ENCODE results near the gene CUL1. TPM values are rescaled to one million over a fixed set of nuclear protein-coding genes. Genes with fewer than 3 reads are reported as not detected.

Gene CUL1
- total and polyA plus RNA-seq, 4 donors, result 22.9 to 56.5 (median 32.8) TPM

GRCh38 chr7:148704970-148705369 is 6.3 kb downstream of the CUL1 start:
- DNase-seq, result no peak
- no peak overlapping the region for H3K27ac ChIP-seq (ENCODE audit: low read depth in 1 of 2, low read length in 1 of 2)
- no peaks in the 10 kb centered on the region for H3K9me3 ChIP-seq (ENCODE audit: control insufficient read depth in 4 of 4, insufficient read depth in 3 of 4, low read length in 3 of 4)
- no peak overlapping the region for H3K4me3 ChIP-seq
- no peaks in the 10 kb centered on the region for H3K27me3 ChIP-seq (ENCODE audit: control insufficient read depth in 3 of 3, insufficient read depth in 3 of 3, low read length in 2 of 3)
- TF ChIP-seq, protein P1, sequence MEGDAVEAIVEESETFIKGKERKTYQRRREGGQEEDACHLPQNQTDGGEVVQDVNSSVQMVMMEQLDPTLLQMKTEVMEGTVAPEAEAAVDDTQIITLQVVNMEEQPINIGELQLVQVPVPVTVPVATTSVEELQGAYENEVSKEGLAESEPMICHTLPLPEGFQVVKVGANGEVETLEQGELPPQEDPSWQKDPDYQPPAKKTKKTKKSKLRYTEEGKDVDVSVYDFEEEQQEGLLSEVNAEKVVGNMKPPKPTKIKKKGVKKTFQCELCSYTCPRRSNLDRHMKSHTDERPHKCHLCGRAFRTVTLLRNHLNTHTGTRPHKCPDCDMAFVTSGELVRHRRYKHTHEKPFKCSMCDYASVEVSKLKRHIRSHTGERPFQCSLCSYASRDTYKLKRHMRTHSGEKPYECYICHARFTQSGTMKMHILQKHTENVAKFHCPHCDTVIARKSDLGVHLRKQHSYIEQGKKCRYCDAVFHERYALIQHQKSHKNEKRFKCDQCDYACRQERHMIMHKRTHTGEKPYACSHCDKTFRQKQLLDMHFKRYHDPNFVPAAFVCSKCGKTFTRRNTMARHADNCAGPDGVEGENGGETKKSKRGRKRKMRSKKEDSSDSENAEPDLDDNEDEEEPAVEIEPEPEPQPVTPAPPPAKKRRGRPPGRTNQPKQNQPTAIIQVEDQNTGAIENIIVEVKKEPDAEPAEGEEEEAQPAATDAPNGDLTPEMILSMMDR (IDR thresholded peaks at IDR 0.05; ENCODE audit: control extremely low read depth, extremely low read depth), result no peak
- peaks cover 16 to 51% (median 22%) of the 10 kb centered on the region in 5 donors for H3K4me1 ChIP-seq (ENCODE audit: control insufficient read depth in 5 of 5, insufficient read depth in 5 of 5, low read length in 5 of 5)
- 46 to 63% methylated on average over 3 of the region's 3 CpGs for WGBS, 2 donors
- H3K36me3 ChIP-seq (ENCODE audit: control insufficient read depth in 4 of 4, insufficient read depth in 4 of 4, low read length in 4 of 4), result no peaks in the 10 kb centered on the region
- no peak for ATAC-seq (ENCODE audit: insufficient read depth, low FRiP score)
- no peak overlapping the region for H3K9ac ChIP-seq (ENCODE audit: insufficient read depth in 1 of 2, low read length in 2 of 2)

GRCh38 chr7:148706368-148706767 is 7.7 kb downstream of the CUL1 start:
- H3K36me3 ChIP-seq (ENCODE audit: control insufficient read depth in 4 of 4, insufficient read depth in 4 of 4, low read length in 4 of 4), result no peaks in the 10 kb centered on the region
- DNase-seq, result no peak
- no peak overlapping the region for H3K9ac ChIP-seq (ENCODE audit: insufficient read depth in 1 of 2, low read length in 2 of 2)
- H3K27ac ChIP-seq (ENCODE audit: low read depth in 1 of 2, low read length in 1 of 2), result no peak overlapping the region
- no peaks in the 10 kb centered on the region for H3K27me3 ChIP-seq (ENCODE audit: control insufficient read depth in 3 of 3, insufficient read depth in 3 of 3, low read length in 2 of 3)
- TF ChIP-seq, protein P1 (IDR thresholded peaks at IDR 0.05; ENCODE audit: control extremely low read depth, extremely low read depth), result no peak
- 75 to 92% methylated on average over 5 of the region's 5 CpGs for WGBS, 2 donors
- no peak for ATAC-seq (ENCODE audit: insufficient read depth, low FRiP score)
- H3K4me1 ChIP-seq (ENCODE audit: control insufficient read depth in 5 of 5, insufficient read depth in 5 of 5, low read length in 5 of 5), result peaks cover 13 to 41% (median 18%) of the 10 kb centered on the region in 5 donors
- no peaks in the 10 kb centered on the region for H3K9me3 ChIP-seq (ENCODE audit: control insufficient read depth in 4 of 4, insufficient read depth in 3 of 4, low read length in 3 of 4)
- H3K4me3 ChIP-seq, result no peak overlapping the region

DNA sequence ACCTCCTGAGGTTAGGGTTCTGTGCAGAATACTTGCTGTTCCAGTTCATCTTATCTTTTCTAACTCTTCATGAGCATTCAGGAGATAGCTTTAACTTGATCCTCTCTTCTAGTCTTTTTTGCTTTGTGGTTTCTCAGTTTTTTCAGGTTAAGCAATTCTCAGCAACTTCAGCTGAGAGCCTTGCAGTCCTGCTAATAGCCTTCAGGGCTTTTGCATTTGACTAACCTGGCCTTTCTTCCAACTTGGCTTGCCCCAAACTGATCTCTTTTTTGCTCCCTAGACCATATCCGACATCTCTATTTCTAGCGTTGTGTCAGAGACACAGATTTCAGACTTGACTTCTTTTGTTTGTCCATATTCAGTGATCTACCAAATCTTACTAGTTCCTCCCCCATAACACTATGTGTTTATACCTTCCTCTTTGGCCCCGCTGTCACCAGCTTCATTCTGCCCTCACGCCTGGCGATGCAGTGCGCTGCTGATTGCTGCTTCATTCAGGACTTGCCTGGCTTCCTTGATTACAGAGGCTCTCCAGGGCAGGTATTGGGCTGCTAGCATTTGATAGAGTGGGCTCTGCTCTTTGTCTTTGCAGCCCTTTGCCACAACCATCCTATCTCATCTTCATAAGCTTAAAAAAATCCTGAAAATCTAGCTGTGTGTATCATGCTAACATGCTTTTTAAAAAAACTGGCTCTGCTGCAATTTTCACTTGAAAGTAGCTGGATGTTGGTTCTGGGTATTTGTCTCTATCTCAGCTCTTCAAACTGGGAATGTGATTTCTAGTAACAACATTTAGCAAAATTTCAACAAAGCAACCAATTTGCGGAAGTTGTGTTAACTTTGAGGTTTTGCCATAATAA is 9.6 kb downstream of the CUL1 start:
- H3K36me3 ChIP-seq (ENCODE audit: control insufficient read depth in 4 of 4, insufficient read depth in 4 of 4, low read length in 4 of 4), result no peaks in the 10 kb centered on the region
- H3K9ac ChIP-seq (ENCODE audit: insufficient read depth in 1 of 2, low read length in 2 of 2), result no peak overlapping the region
- no peaks in the 10 kb centered on the region for H3K9me3 ChIP-seq (ENCODE audit: control insufficient read depth in 4 of 4, insufficient read depth in 3 of 4, low read length in 3 of 4)
- no peak overlapping the region for H3K4me3 ChIP-seq
- TF ChIP-seq, protein P1 (IDR thresholded peaks at IDR 0.05; ENCODE audit: control extremely low read depth, extremely low read depth), result no peak
- peaks cover 3 to 29% (median 15%) of the 10 kb centered on the region in 5 donors for H3K4me1 ChIP-seq (ENCODE audit: control insufficient read depth in 5 of 5, insufficient read depth in 5 of 5, low read length in 5 of 5)
- ATAC-seq (ENCODE audit: insufficient read depth, low FRiP score), result no peak
- DNase-seq, result no peak
- WGBS, 2 donors, result 37 to 68% methylated on average over 7 of the region's 7 CpGs
- H3K27ac ChIP-seq (ENCODE audit: low read depth in 1 of 2, low read length in 1 of 2), result no peak overlapping the region
- no peaks in the 10 kb centered on the region for H3K27me3 ChIP-seq (ENCODE audit: control insufficient read depth in 3 of 3, insufficient read depth in 3 of 3, low read length in 2 of 3)
